ENCODE data around the gene LHX3.

LHX3 gene

DNA sequence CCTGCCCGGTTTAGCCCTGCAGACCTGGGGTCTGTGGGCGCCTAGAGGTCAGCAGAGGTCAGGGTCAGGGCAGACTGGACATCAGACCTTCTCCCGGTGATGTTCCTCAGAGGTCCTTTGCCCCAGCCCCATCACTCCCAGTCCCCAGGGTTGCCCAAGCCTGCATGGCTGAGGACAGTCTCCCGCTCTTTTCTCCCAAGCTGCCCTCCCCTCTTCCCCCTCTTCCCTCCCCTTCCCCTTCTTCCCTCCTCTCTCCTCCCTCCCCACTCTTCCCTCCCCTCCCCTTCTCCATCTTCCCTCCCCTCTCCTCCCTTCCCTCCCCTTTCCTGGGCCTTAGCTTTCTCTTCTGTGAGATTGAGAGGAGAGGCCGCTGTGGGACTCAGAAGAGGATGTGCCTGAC lies 10.4 kb downstream of the LHX3 start:
- H3K27me3 ChIP-seq (ENCODE audit: insufficient read depth, low read length) = peaks cover 98% of the 10 kb centered on the region
- no peak overlapping the region for H3K4me3 ChIP-seq (ENCODE audit: low read length)
- H3K9me3 ChIP-seq (ENCODE audit: insufficient read depth, low read depth, low read length) = no peaks in the 10 kb centered on the region
- H3K27ac ChIP-seq (ENCODE audit: low read depth, low read length) = no peak overlapping the region
- H3K9ac ChIP-seq (ENCODE audit: low read depth, low read length) = no peak overlapping the region
- peaks cover 15% of the 10 kb centered on the region for H3K4me1 ChIP-seq (ENCODE audit: insufficient read depth, low read length)
- WGBS = 22% methylated on average over 5 of the region's 5 CpGs
- no peaks in the 10 kb centered on the region for H3K36me3 ChIP-seq (ENCODE audit: insufficient read depth, low read length)

DNA sequence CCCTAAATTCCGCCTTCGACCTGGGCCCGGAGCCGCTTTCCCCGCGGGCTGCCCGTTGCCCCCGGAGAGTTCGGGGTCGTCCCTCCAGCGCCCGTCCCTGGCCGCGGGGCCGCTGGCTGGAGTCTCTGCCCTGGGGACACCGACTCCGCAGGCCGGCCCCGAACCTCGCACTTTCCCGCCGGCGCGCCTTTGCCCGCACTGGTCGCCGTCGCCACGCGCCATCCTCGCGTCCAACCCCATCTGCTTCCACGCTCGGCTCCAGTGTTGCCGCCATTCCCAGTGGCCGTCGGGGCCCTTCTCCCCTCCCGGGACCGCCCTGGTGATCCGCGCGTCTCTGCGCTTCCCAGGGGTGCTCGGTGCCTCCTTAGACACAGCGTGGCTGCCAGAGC lies 11.0 kb downstream of the LHX3 start:
- Histone ChIP-seq H3K4me3 (ENCODE audit: low read length) (peak overlapping the region; percentile 14; the same call in 1 of the 2 replicates), H3K9ac (ENCODE audit: low read depth, low read length) (no peak overlapping the region), H3K4me1 (ENCODE audit: insufficient read depth, low read length) (peaks cover 20% of the 10 kb centered on the region), H3K9me3 (ENCODE audit: insufficient read depth, low read depth, low read length) (no peaks in the 10 kb centered on the region), H3K27me3 (ENCODE audit: insufficient read depth, low read length) (peaks cover 92% of the 10 kb centered on the region), H3K36me3 (ENCODE audit: insufficient read depth, low read length) (no peaks in the 10 kb centered on the region), H3K27ac (ENCODE audit: low read depth, low read length) (no peak overlapping the region)
- WGBS = 3% methylated on average over 45 of the region's 45 CpGs

DNA sequence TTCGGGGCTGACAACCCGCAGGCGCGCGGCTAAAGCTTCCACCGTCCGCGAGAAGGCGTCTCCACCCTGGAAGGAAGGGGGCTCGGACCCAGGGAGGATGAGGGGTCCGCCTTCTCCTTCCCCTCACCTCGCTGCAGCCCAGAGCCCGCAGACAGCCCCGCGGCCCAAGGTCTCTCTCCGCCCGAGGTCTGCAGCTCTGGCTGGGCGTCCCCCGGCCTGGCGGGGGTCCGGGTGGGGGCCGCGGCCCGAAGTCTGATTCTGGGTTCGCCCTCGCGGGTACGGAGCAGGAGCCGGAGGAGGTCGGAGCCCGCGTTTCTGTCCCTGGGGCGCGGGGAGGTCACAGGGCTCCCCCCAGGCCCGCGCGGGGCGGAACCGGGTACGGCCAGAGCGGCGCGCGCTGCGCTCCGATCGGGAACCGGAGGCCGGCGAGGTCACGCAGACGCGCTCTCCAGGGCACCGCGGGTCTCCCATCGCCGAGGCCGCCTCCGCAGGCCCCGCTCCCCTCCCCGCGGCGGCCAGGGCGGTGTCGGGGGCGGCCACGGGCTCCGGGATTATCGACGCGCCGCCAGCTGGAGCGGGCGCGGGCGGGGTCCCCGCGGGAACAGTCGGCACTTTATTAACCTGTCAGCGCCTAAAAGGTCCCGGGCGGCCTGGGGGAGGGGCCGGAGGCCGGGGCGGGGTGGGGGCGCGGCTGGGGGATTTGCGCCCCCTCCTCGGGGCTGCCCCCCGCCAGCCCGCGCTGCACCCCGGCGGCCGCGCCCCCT lies 11.6 kb downstream of the LHX3 start:
- Histone ChIP-seq H3K27me3 (ENCODE audit: insufficient read depth, low read length) (peaks cover 86% of the 10 kb centered on the region), H3K9me3 (ENCODE audit: insufficient read depth, low read depth, low read length) (no peaks in the 10 kb centered on the region), H3K4me3 (ENCODE audit: low read length) (peak overlapping the region; percentile 38), H3K4me1 (ENCODE audit: insufficient read depth, low read length) (peaks cover 20% of the 10 kb centered on the region), H3K27ac (ENCODE audit: low read depth, low read length) (no peak overlapping the region), H3K36me3 (ENCODE audit: insufficient read depth, low read length) (no peaks in the 10 kb centered on the region), H3K9ac (ENCODE audit: low read depth, low read length) (no peak overlapping the region)
- 1% methylated on average over 96 of the region's 96 CpGs for WGBS

DNA sequence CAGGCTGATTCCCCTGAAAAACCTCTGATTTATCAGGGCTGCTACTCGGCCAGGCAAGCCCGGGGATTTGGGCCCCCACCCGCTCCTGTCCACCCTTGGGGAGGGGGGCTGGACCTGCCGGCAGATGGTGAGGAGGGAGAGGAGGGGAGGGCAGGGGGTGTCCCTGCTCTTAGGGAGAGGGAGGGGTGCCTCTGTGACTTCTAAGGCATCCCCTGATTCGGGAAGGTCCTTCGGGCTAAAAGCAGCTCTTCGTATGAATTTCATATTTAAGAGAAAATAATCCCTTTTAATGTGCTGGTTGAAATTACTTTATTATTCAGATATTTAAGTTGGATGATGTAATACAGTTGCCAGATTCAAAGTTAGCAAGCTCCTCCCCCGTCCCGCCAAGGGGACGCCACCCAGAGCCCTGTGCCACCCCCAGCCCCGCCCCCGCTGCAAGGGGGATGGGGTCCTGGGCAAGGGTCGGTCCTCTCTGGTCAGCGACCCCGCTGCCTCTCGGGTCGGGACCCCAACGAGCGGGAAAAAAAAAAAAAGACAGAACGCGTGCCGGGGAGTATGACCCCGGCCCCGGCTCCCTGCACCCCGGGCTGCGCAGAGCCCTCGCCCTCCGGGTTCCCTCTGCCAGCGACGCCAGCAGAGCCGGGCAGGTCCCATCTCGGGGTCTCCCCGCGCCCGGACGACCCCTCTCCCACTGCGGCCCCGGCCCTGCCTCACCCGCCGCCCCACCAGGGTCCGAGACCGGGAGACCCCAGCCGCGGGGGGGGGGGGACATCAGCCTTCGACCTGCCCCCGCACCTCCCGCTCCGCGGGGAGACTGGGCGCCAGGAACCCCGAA lies 12.4 kb downstream of the LHX3 start:
- 4% methylated on average over 49 of the region's 51 CpGs for WGBS
- peak overlapping the region; percentile 38; the same call in 1 of the 2 replicates for H3K4me3 ChIP-seq (ENCODE audit: low read length)
- no peak overlapping the region for H3K27ac ChIP-seq (ENCODE audit: low read depth, low read length)
- no peaks in the 10 kb centered on the region for H3K9me3 ChIP-seq (ENCODE audit: insufficient read depth, low read depth, low read length)
- no peak overlapping the region for H3K9ac ChIP-seq (ENCODE audit: low read depth, low read length)
- H3K4me1 ChIP-seq (ENCODE audit: insufficient read depth, low read length) = peaks cover 20% of the 10 kb centered on the region
- no peaks in the 10 kb centered on the region for H3K36me3 ChIP-seq (ENCODE audit: insufficient read depth, low read length)
- H3K27me3 ChIP-seq (ENCODE audit: insufficient read depth, low read length) = peaks cover 78% of the 10 kb centered on the region

DNA sequence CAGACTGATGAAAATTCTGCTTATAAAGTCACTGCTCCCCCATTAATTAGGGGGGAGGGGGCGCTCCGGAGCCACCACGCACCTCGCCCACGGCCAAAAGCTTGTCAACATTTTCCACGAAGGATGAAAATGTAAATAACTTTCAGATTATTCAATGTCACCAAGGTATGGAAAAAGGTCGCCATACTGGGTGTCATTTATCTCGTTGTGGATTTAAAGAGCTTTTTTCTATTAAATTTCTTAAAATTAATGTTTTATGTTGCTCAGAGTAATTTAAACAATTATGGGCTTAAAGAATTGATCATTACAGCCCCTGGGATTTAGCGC lies 13.0 kb downstream of the LHX3 start:
- H3K4me3 ChIP-seq (ENCODE audit: low read length) = no peak overlapping the region; the same call in 1 of the 2 replicates

DNA sequence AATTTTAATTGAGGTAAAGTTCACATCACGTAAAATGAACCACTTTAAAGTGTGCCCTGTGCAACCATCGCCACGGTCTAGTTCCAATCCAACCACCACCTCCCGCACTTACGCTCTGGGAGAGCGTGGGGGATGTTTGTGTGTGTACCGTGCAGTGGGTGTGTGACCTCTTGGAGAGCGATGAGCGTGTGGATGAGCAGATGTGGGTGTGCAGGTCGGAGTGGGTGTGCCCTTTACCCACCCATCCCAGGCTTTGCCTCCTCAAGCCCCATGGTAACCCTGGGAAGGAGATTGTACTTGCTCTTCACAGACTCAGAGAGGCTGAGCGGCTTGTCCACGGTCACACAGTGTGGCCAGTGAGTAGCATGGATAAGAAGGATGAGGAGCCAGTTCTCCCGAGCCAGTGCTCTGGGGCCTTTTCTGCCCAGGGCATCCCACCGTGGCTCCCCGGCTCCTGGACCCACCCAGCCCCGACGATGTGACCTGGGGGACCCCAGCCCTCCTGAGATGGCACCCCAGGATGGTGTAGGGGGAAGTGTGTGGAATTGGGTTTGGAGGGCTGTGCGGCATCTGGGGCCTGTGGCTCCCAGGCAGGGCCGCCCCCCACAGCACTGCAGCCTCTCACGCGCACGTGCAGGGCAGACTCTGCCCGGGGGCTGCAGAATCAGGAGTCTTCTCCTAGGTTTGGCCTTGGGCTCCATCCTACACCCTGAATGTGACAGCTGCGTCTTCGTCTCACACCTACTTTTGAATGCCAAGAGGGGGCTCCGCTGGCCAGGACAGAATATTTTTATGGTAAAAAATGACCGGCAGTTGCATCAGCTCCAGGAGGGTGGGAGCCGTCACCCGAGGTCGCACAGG lies 13.6 kb downstream of the LHX3 start:
- Histone ChIP-seq H3K4me1 (ENCODE audit: insufficient read depth, low read length) (peaks cover 13% of the 10 kb centered on the region), H3K36me3 (ENCODE audit: insufficient read depth, low read length) (no peaks in the 10 kb centered on the region), H3K9ac (ENCODE audit: low read depth, low read length) (no peak overlapping the region), H3K27ac (ENCODE audit: low read depth, low read length) (no peak overlapping the region), H3K27me3 (ENCODE audit: insufficient read depth, low read length) (peaks cover 66% of the 10 kb centered on the region), H3K4me3 (ENCODE audit: low read length) (no peak overlapping the region), H3K9me3 (ENCODE audit: insufficient read depth, low read depth, low read length) (no peaks in the 10 kb centered on the region)
- WGBS = 79% methylated on average over 28 of the region's 30 CpGs

More for the DNA sequence above, 13.0 kb downstream of the LHX3 start:
- H3K27me3 ChIP-seq (ENCODE audit: insufficient read depth, low read length) = peaks cover 72% of the 10 kb centered on the region
- no peaks in the 10 kb centered on the region for H3K9me3 ChIP-seq (ENCODE audit: insufficient read depth, low read depth, low read length)
- H3K4me1 ChIP-seq (ENCODE audit: insufficient read depth, low read length) = peaks cover 19% of the 10 kb centered on the region
- H3K9ac ChIP-seq (ENCODE audit: low read depth, low read length) = no peak overlapping the region
- WGBS = 34% methylated on average over 7 of the region's 9 CpGs
- H3K36me3 ChIP-seq (ENCODE audit: insufficient read depth, low read length) = no peaks in the 10 kb centered on the region
- H3K27ac ChIP-seq (ENCODE audit: low read depth, low read length) = no peak overlapping the region

DNA sequence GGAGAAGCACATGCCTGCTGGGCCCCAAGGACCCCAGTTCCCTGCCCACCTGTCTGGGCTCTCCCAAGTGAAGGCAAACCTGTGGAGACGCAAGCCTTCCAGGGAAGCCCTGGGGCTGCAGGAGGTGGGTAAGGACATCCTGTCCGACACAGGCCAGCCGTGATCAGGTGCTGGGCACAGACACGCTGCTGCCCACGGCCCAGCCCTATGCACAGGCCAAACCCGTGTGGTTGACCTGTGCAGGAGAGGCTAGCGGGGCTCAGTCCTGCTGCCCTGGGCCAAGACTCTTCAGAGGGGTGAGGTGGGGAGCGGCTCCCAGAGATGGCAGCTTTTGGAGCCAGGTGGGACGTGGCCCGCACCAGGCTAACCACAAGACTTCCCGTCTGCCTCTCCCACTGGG lies 14.3 kb downstream of the LHX3 start:
- Histone ChIP-seq H3K4me1 (ENCODE audit: insufficient read depth, low read length) (peaks cover 13% of the 10 kb centered on the region), H3K27ac (ENCODE audit: low read depth, low read length) (no peak overlapping the region), H3K9ac (ENCODE audit: low read depth, low read length) (no peak overlapping the region), H3K4me3 (ENCODE audit: low read length) (no peak overlapping the region), H3K27me3 (ENCODE audit: insufficient read depth, low read length) (peaks cover 59% of the 10 kb centered on the region), H3K36me3 (ENCODE audit: insufficient read depth, low read length) (no peaks in the 10 kb centered on the region), H3K9me3 (ENCODE audit: insufficient read depth, low read depth, low read length) (no peaks in the 10 kb centered on the region)
- 88% methylated on average over 11 of the region's 11 CpGs for WGBS

DNA sequence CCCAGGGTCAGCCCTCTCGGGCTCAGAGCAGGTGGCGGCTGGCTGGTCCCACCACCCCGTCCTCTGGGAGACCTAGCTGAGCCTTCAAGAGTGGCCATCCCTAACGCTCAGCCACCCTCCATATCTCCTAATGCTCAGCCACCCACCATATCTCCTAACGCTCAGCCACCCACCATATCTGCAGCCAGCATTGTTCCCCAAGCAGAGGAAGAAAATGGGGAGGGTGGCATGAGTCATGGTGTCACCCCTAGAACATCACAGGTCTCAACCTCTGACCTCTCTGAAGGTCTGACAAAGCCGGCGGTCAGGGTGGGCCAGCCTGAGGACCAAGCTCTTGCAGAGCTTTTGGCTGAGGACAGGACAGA lies 14.7 kb downstream of the LHX3 start:
- Histone ChIP-seq H3K27me3 (ENCODE audit: insufficient read depth, low read length) (peaks cover 55% of the 10 kb centered on the region), H3K27ac (ENCODE audit: low read depth, low read length) (no peak overlapping the region), H3K9ac (ENCODE audit: low read depth, low read length) (no peak overlapping the region), H3K4me1 (ENCODE audit: insufficient read depth, low read length) (peaks cover 13% of the 10 kb centered on the region), H3K4me3 (ENCODE audit: low read length) (no peak overlapping the region), H3K9me3 (ENCODE audit: insufficient read depth, low read depth, low read length) (no peaks in the 10 kb centered on the region), H3K36me3 (ENCODE audit: insufficient read depth, low read length) (no peaks in the 10 kb centered on the region)
- 80% methylated on average over 7 of the region's 7 CpGs for WGBS

DNA sequence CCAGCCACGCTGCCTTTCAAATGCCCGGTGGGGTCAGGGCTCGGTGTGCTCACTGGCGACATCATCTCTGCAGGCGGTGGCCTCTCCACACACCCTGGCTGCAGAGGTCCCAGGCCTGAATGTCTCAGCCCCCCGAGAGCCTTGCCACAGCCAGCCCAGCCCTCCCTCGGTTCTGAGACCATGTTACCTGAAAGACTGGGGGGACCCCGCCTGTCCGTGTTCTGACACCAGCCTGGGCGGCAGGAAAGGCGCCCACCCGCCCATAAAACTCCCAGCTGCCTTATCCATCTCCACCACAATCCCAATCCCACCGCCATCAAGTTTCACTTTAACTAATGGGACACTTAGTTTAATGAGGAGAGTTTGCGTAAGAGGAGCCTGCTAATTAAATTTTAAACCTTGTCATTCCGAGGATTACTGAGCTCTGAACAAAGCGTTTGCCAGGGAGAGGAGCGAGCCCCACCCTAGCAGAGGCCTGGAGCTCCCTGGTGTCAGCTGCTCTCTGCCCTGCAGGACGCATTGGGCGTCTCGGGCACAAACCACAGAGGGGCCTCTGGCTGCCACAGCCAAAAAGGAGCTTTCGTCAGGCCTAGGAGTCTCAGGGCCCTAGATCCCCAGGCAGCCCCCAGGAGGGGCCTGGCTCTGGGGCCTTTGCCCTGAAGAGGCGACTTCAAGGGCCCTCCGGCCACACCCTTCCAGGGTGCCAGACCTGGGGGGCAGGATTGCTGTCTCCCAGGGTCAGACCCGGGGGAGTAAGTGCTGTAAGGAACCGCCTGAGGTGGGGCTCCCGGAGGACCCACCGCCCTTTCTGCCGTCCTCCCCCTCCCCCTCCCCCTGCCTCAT lies 15.3 kb downstream of the LHX3 start:
- Histone ChIP-seq H3K27ac (ENCODE audit: low read depth, low read length) (no peak overlapping the region), H3K4me3 (ENCODE audit: low read length) (no peak overlapping the region), H3K9ac (ENCODE audit: low read depth, low read length) (no peak overlapping the region), H3K9me3 (ENCODE audit: insufficient read depth, low read depth, low read length) (no peaks in the 10 kb centered on the region), H3K36me3 (ENCODE audit: insufficient read depth, low read length) (no peaks in the 10 kb centered on the region), H3K27me3 (ENCODE audit: insufficient read depth, low read length) (peaks cover 49% of the 10 kb centered on the region), H3K4me1 (ENCODE audit: insufficient read depth, low read length) (peaks cover 13% of the 10 kb centered on the region)
- WGBS = 75% methylated on average over 27 of the region's 28 CpGs

DNA sequence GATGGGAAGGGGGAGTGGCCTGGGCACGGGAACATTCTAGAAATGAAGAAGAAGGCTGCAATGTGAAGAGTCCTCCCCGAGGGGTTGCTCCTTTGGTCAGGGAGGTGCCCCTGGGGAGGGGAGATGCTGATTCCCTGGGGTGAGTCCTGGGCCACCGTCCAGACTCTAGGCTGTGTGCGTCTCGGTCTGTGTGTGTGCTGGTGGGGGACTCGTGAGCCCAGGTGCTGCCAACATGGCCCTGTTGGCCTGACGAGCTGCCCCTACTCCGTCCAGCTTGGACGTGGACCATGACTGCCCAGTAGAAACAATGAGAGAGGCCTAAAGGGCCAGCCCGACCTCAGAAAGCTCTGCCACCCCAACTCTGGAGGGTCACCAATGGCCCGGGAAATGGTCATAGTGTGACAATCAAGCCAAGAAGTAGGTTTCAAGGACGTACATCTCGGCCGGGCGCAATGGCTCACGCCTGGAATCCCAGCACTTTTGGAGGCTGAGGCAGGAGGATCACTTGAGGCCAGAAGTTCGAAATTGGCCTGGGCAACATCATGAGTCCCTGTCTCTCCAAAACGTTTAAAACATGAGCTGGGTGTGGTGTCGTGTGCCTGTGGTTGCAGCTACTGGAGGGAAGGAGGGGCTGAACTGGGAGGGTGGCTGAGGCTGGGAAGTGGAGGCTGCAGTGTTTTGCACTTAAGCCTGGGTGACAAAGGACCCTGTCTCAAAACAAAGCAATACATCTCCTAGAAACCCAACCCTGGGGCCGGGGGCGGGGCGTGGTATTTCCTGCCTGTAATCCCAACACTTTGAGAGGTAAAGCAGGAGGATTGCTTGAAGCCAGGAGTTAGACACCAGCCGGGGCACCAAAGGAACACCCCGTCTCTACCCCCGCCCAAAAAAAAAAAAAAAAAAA lies 17.0 kb downstream of the LHX3 start:
- peaks cover 32% of the 10 kb centered on the region for H3K27me3 ChIP-seq (ENCODE audit: insufficient read depth, low read length)
- no peaks in the 10 kb centered on the region for H3K36me3 ChIP-seq (ENCODE audit: insufficient read depth, low read length)
- H3K4me1 ChIP-seq (ENCODE audit: insufficient read depth, low read length) = peaks cover 13% of the 10 kb centered on the region
- H3K9ac ChIP-seq (ENCODE audit: low read depth, low read length) = no peak overlapping the region
- H3K9me3 ChIP-seq (ENCODE audit: insufficient read depth, low read depth, low read length) = no peaks in the 10 kb centered on the region
- 79% methylated on average over 25 of the region's 25 CpGs for WGBS
- no peak overlapping the region for H3K27ac ChIP-seq (ENCODE audit: low read depth, low read length)
- H3K4me3 ChIP-seq (ENCODE audit: low read length) = no peak overlapping the region

Measured in HUES64 (cell line).